ENCODE measurements around the gene DEPDC1B.

The DEPDC1B gene

GRCh38 chr5:60679816-60680215 is 20.1 kb downstream of the DEPDC1B start:
- H3K4me3 ChIP-seq (ENCODE audit: low read depth, low read length), result no peak overlapping the region
- TF ChIP-seq, protein P1, sequence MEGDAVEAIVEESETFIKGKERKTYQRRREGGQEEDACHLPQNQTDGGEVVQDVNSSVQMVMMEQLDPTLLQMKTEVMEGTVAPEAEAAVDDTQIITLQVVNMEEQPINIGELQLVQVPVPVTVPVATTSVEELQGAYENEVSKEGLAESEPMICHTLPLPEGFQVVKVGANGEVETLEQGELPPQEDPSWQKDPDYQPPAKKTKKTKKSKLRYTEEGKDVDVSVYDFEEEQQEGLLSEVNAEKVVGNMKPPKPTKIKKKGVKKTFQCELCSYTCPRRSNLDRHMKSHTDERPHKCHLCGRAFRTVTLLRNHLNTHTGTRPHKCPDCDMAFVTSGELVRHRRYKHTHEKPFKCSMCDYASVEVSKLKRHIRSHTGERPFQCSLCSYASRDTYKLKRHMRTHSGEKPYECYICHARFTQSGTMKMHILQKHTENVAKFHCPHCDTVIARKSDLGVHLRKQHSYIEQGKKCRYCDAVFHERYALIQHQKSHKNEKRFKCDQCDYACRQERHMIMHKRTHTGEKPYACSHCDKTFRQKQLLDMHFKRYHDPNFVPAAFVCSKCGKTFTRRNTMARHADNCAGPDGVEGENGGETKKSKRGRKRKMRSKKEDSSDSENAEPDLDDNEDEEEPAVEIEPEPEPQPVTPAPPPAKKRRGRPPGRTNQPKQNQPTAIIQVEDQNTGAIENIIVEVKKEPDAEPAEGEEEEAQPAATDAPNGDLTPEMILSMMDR (IDR thresholded peaks at IDR 0.05; ENCODE audit: borderline replicate concordance, insufficient read depth, low read depth, low read length), result no peak

- H3K4me3 ChIP-seq (ENCODE audit: low read depth, low read length), result no peak overlapping the region
- TF ChIP-seq, protein P1 (IDR thresholded peaks at IDR 0.05; ENCODE audit: borderline replicate concordance, insufficient read depth, low read depth, low read length), result peak; percentile 30; the same call in 1 of the 2 replicates
Measured at GRCh38 chr5:60677850-60678664, 21.9 kb downstream of the DEPDC1B start.

DNA sequence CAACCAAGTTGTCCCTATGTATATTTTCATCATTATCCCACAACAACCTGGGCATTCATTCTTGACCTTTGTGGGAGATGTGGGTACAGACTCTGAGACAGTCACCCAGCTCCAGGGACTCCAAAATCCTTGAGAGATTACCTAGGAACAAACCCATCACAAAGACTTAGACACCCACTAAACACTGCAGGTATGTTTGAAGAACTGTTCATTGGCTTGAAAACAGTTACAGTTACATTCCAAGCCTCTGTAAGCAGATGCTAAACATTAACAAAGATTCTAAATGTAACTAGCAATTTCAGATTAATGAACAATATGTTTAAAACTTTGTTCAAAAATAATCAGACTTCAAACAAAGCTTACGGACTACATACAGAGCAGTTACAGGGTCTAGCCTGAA is 24.7 kb downstream of the DEPDC1B start:
- TF ChIP-seq, protein P1 (IDR thresholded peaks at IDR 0.05; ENCODE audit: borderline replicate concordance, insufficient read depth, low read depth, low read length), result no peak
- no peak overlapping the region for H3K4me3 ChIP-seq (ENCODE audit: low read depth, low read length)

DNA sequence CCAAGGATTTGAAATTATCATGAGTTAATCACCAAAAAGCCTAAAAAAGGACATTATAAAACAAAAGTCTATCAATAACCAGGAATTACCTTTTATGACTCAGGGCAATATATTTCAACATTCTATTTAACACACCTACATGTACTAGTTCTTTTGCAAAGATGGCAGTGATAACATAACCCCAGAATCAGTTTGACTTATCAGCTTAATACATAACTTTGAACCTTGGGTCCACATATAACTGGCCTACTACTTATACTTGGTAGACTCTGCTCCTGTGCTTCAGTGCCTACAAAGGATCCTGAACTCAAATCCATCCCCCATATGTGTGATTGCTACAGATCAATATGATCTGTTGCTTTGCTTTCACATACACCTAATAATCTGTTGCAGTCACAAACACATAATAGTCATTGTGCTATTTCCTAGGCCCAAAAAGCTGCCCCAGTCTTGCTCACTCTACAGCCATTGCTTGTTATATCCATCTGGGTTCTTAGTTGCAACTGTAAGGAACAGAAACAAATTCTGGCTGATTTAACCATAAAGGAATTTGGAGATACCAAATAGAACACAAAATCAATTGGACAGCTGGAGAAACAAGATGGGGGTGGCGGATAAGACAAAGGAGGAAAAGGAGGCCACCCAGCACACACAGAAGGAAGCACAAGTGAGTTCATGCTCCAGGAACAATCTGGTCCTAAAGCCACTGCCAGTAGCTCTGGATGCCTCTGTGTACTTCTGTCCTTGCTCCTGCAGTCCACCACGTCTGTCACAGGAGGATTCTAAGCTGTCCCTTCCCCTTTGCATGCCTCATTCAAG is 25.5 kb downstream of the DEPDC1B start:
- H3K4me3 ChIP-seq (ENCODE audit: low read depth, low read length), result no peak overlapping the region
- TF ChIP-seq, protein P1 (IDR thresholded peaks at IDR 0.05; ENCODE audit: borderline replicate concordance, insufficient read depth, low read depth, low read length), result no peak

- TF ChIP-seq, protein P1 (IDR thresholded peaks at IDR 0.05; ENCODE audit: borderline replicate concordance, insufficient read depth, low read depth, low read length), result no peak
Measured at GRCh38 chr5:60673334-60673733, 26.6 kb downstream of the DEPDC1B start.

GRCh38 chr5:60672693-60673264 is 27.2 kb downstream of the DEPDC1B start:
- no peak overlapping the region for H3K4me3 ChIP-seq (ENCODE audit: low read depth, low read length)
- TF ChIP-seq, protein P1 (IDR thresholded peaks at IDR 0.05; ENCODE audit: borderline replicate concordance, insufficient read depth, low read depth, low read length), result no peak

More at GRCh38 chr5:60673334-60673733, 26.6 kb downstream of the DEPDC1B start:
- no peak overlapping the region for H3K4me3 ChIP-seq (ENCODE audit: low read depth, low read length)
